ENCODE results near the gene NASP.
"Not testable (repeated sequence)": the region's sequence is repeated elsewhere in the genome, so short reads cannot be mapped to it uniquely, and the experiment has no call there.

Gene NASP

GRCh38 chr1:45589861-45590260 lies 6.0 kb downstream of the NASP start:
- H3K4me1 Mint-ChIP-seq (ENCODE audit: low read depth) = peaks cover 43% of the 10 kb centered on the region
- H3K36me3 Mint-ChIP-seq = peaks cover 6% of the 10 kb centered on the region
- H3K27me3 Mint-ChIP-seq = no peaks in the 10 kb centered on the region

GRCh38 chr1:45594412-45594811 lies 10.6 kb downstream of the NASP start:
- peaks cover 12% of the 10 kb centered on the region for H3K36me3 Mint-ChIP-seq
- no peak overlapping the region for H3K4me3 Mint-ChIP-seq
- no peaks in the 10 kb centered on the region for H3K9me3 Mint-ChIP-seq (ENCODE audit: low read depth)
- peaks cover 43% of the 10 kb centered on the region for H3K4me1 Mint-ChIP-seq (ENCODE audit: low read depth)
- H3K27me3 Mint-ChIP-seq = no peaks in the 10 kb centered on the region
- H3K27ac Mint-ChIP-seq = no peak overlapping the region

More at GRCh38 chr1:45589861-45590260, 6.0 kb downstream of the NASP start:
- Mint-ChIP-seq H3K9me3 (ENCODE audit: low read depth) (no peaks in the 10 kb centered on the region), H3K4me3 (no peak overlapping the region), H3K27ac (no peak overlapping the region)

- H3K36me3 Mint-ChIP-seq = peaks cover 12% of the 10 kb centered on the region
- not testable (repeated sequence) for H3K27me3 Mint-ChIP-seq; H3K27ac Mint-ChIP-seq; H3K9me3 Mint-ChIP-seq (ENCODE audit: low read depth); H3K4me3 Mint-ChIP-seq
- H3K4me1 Mint-ChIP-seq (ENCODE audit: low read depth) = peaks cover 49% of the 10 kb centered on the region
Observed at GRCh38 chr1:45596765-45597164, 12.9 kb downstream of the NASP start.

GRCh38 chr1:45604239-45604638 lies 20.4 kb downstream of the NASP start:
- no peak overlapping the region for H3K27ac Mint-ChIP-seq
- no peaks in the 10 kb centered on the region for H3K27me3 Mint-ChIP-seq
- H3K4me3 Mint-ChIP-seq = no peak overlapping the region
- no peaks in the 10 kb centered on the region for H3K9me3 Mint-ChIP-seq (ENCODE audit: low read depth)
- peaks cover 16% of the 10 kb centered on the region for H3K36me3 Mint-ChIP-seq
- peaks cover 49% of the 10 kb centered on the region for H3K4me1 Mint-ChIP-seq (ENCODE audit: low read depth)

GRCh38 chr1:45607404-45608074 lies 23.7 kb downstream of the NASP start:
- Mint-ChIP-seq H3K4me1 (ENCODE audit: low read depth) (peaks cover 26% of the 10 kb centered on the region), H3K4me3 (no peak overlapping the region)

GRCh38 chr1:45608175-45609156 lies 24.6 kb downstream of the NASP start:
- peaks cover 19% of the 10 kb centered on the region for H3K36me3 Mint-ChIP-seq
- H3K9me3 Mint-ChIP-seq (ENCODE audit: low read depth) = no peaks in the 10 kb centered on the region
- H3K27ac Mint-ChIP-seq = peak overlapping the region; percentile 64
- H3K27me3 Mint-ChIP-seq = no peaks in the 10 kb centered on the region
- H3K4me1 Mint-ChIP-seq (ENCODE audit: low read depth) = peaks cover 26% of the 10 kb centered on the region
- H3K4me3 Mint-ChIP-seq = no peak overlapping the region

More at GRCh38 chr1:45607404-45608074, 23.7 kb downstream of the NASP start:
- no peaks in the 10 kb centered on the region for H3K27me3 Mint-ChIP-seq
- H3K36me3 Mint-ChIP-seq = peaks cover 17% of the 10 kb centered on the region
- peak overlapping the region; percentile 64 for H3K27ac Mint-ChIP-seq
- H3K9me3 Mint-ChIP-seq (ENCODE audit: low read depth) = no peaks in the 10 kb centered on the region

- H3K9me3 Mint-ChIP-seq (ENCODE audit: low read depth) = no peaks in the 10 kb centered on the region
Observed at GRCh38 chr1:45610589-45611226, 26.9 kb downstream of the NASP start.

GRCh38 chr1:45612941-45613579 lies 29.2 kb downstream of the NASP start:
- H3K4me1 Mint-ChIP-seq (ENCODE audit: low read depth) = peaks cover 8% of the 10 kb centered on the region

More at GRCh38 chr1:45610589-45611226, 26.9 kb downstream of the NASP start:
- H3K4me3 Mint-ChIP-seq = no peak overlapping the region
- H3K36me3 Mint-ChIP-seq = peaks cover 22% of the 10 kb centered on the region
- peaks cover 26% of the 10 kb centered on the region for H3K4me1 Mint-ChIP-seq (ENCODE audit: low read depth)
- H3K27ac Mint-ChIP-seq = no peak overlapping the region
- no peaks in the 10 kb centered on the region for H3K27me3 Mint-ChIP-seq

GRCh38 chr1:45615885-45616284 lies 32.0 kb downstream of the NASP start:
- Mint-ChIP-seq H3K4me3 (no peak overlapping the region), H3K27ac (peak overlapping the region; percentile 41), H3K9me3 (ENCODE audit: low read depth) (no peaks in the 10 kb centered on the region), H3K4me1 (ENCODE audit: low read depth) (peaks cover 5% of the 10 kb centered on the region), H3K36me3 (peaks cover 7% of the 10 kb centered on the region), H3K27me3 (no peaks in the 10 kb centered on the region)

More at GRCh38 chr1:45612941-45613579, 29.2 kb downstream of the NASP start:
- peaks cover 16% of the 10 kb centered on the region for H3K36me3 Mint-ChIP-seq
- no peak overlapping the region for H3K27ac Mint-ChIP-seq
- H3K9me3 Mint-ChIP-seq (ENCODE audit: low read depth) = no peaks in the 10 kb centered on the region
- no peak overlapping the region for H3K4me3 Mint-ChIP-seq
- H3K27me3 Mint-ChIP-seq = no peaks in the 10 kb centered on the region

GRCh38 chr1:45617618-45618017 lies 33.8 kb downstream of the NASP start:
- H3K4me1 Mint-ChIP-seq (ENCODE audit: low read depth) = peaks cover 5% of the 10 kb centered on the region
- H3K27me3 Mint-ChIP-seq = no peaks in the 10 kb centered on the region
- no peak overlapping the region for H3K27ac Mint-ChIP-seq
- no peak overlapping the region for H3K4me3 Mint-ChIP-seq
- no peaks in the 10 kb centered on the region for H3K9me3 Mint-ChIP-seq (ENCODE audit: low read depth)
- peaks cover 7% of the 10 kb centered on the region for H3K36me3 Mint-ChIP-seq

GRCh38 chr1:45619149-45619921 lies 35.5 kb downstream of the NASP start:
- Mint-ChIP-seq H3K4me3 (no peak overlapping the region), H3K27ac (peak overlapping the region; percentile 34), H3K36me3 (peaks cover 7% of the 10 kb centered on the region), H3K9me3 (ENCODE audit: low read depth) (no peaks in the 10 kb centered on the region), H3K4me1 (ENCODE audit: low read depth) (peaks cover 5% of the 10 kb centered on the region), H3K27me3 (no peaks in the 10 kb centered on the region)

GRCh38 chr1:45620588-45621500 lies 37.0 kb downstream of the NASP start:
- Mint-ChIP-seq H3K36me3 (peaks cover 4% of the 10 kb centered on the region), H3K4me1 (ENCODE audit: low read depth) (peaks cover 5% of the 10 kb centered on the region), H3K27me3 (no peaks in the 10 kb centered on the region), H3K9me3 (ENCODE audit: low read depth) (no peaks in the 10 kb centered on the region), H3K4me3 (no peak overlapping the region), H3K27ac (peak overlapping the region; percentile 42)

GRCh38 chr1:45621501-45621836 lies 37.6 kb downstream of the NASP start:
- no peaks in the 10 kb centered on the region for H3K27me3 Mint-ChIP-seq
- no peaks in the 10 kb centered on the region for H3K9me3 Mint-ChIP-seq (ENCODE audit: low read depth)
- H3K36me3 Mint-ChIP-seq = peaks cover 2% of the 10 kb centered on the region
- no peak overlapping the region for H3K4me3 Mint-ChIP-seq
- no peak overlapping the region for H3K27ac Mint-ChIP-seq
- H3K4me1 Mint-ChIP-seq (ENCODE audit: low read depth) = peaks cover 5% of the 10 kb centered on the region

All from activated naive CD8-positive, alpha-beta T cell (primary cell).